Urothelium cell line (cell line): ENCODE results near the gene LSP1.

Source experiments
- DNase-seq: peaks from one replicate; pipeline ENCODE4 v3.0.0; 2011; ENCODE audit warnings: low spot score, mixed read lengths
- FAIRE-seq: peaks from 2 replicates; lab custom pipeline; 2011; peaks lifted over from hg19 to GRCh38; lab: Jason Lieb, UNC

LSP1 gene

GRCh38 chr11:1836011-1836945 lies 16.6 kb upstream of the LSP1 start:
- DNase-seq (no peak), FAIRE-seq (no peak)

DNA sequence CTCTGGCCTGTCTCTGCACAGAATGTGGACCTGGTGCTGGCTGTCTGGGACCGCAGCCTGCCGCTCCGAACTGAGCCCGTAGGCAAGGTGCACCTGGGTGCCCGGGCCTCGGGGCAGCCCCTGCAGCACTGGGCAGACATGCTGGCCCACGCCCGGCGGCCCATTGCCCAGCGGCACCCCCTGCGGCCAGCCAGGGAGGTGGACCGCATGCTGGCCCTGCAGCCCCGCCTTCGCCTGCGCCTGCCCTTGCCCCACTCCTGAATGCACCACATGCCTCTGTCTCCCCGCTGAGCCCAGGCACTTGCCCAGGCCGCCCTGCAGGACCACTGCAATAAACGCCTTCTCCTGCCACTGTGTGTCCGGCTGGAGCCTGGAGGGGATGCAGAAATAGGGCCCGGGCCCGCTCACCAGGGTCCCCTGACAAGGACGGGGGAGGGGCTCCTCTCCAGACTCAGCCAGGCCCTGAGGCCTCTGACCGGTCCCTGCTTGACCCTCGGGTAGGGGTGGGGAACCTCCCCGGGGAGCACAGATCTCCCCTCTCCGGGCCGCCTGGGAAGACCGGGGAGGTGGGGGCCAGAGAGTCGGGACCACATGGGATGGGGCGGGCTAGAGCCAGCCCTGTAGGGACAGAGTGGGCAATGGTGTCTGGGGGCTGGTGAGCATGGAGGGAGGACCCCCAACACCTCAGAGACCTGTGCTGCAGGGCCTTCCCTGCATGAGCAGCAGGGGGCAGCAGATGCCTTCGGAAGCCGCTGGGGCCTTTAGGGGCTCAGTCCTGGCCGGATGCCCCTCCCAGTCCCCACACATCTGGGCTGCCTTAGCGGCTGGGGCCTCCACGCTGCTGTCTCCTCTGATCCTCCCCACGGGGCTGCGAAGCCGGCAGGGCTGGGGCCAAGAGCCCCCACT lies 15.5 kb upstream of the LSP1 start:
- peak; percentile 42 for DNase-seq
- FAIRE-seq = no peak

DNA sequence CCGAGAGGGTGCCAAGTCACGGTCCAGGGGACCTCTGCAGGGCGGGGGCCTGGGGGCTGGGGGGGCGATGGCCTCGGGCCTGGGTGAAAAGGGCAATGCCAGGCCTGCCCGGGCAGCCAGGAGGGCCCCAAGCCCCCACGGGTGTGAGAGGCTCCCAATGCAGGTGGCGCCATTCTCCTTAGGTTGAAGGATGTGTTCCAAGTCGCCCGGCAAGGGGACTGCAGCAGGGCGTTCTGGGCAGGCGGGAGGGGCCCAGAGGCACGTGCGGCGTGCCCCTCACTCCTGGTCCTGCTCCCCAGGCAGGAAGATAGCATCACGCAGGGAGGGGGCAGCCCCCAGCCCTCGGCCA lies 14.8 kb upstream of the LSP1 start:
- no peak for DNase-seq
- FAIRE-seq = no peak

GRCh38 chr11:1838426-1839144 lies 14.3 kb upstream of the LSP1 start, which contains the start of gene TNNI2:
TSS of gene TNNI2 (plus strand) at chr11:1838981. CDS start at chr11:1839697, 716 bp downstream.
- FAIRE-seq = no peak
- no peak for DNase-seq

DNA sequence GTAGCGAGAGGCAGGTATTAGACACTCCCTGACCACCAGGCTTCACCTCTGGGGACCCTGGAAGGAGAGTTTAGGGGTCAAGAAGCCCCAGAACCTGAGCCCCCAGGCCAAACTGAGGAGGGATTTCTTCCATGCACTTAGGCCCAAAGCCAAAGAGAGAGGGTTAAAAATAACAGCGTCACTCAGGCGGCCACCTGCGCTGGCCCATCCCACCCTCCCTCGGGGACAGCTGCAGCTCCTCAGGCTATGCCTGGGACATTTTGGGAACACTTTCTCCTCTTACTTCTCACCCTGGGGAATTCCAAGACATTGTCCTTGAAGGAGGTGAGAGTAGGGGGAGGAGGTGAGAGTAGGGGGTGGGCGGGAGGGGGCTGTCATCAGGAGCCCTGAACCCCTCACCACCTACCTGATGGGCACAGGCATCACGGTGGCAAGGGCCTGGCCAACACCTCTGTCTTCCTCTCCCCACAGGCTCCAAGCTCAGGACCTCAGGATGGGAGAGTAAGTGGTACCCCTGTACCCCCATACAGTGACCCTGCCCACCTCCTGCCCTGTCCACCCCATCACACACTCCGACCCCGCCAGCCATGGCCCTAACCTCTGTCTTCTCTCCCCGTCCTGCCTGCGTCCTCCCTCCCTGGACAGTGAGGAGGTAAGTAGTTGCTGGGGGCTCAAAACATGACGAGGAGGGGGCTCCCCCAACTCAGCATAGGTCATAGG lies 13.5 kb upstream of the LSP1 start:
- FAIRE-seq = no peak
- DNase-seq = no peak

GRCh38 chr11:1839924-1840779 lies 12.7 kb upstream of the LSP1 start:
- DNase-seq (no peak), FAIRE-seq (no peak)

GRCh38 chr11:1840780-1841480 lies 12.0 kb upstream of the LSP1 start:
- FAIRE-seq = no peak

DNA sequence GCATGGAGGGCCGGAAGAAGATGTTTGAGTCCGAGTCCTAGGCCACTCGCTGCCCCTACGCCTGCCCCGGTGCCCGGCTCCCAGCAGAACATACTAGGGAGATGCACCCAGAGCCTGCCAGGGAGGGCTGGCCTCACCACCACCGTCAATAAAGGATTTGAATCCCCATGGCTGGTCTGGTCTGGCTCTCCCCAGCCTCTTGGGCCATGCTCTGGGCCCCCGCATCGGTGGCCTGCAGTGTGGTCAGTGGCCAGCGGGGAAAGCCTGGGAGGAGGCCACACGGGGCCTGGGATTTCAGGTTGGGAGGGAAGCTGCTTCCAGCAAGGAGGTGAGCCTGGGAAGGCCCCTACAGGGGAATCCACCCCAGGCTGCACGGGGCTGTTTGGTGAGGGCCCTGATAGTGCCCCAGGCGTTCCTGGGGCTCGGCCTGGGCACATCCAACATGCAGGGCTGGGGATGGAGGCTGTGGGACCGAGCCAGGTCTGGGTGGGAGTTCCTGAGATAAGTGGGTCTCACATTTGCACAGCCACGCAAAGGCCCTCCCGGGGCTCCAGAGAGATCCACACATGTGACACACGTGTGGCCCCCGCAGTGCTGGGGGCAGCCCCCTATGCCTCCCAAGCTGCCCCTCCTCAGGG lies 11.3 kb upstream of the LSP1 start:
- DNase-seq (no peak), FAIRE-seq (no peak)

More at GRCh38 chr11:1840780-1841480, 12.0 kb upstream of the LSP1 start:
- DNase-seq = no peak

- FAIRE-seq = no peak
- DNase-seq = no peak
Measured at GRCh38 chr11:1842149-1843097, 10.5 kb upstream of the LSP1 start.

DNA sequence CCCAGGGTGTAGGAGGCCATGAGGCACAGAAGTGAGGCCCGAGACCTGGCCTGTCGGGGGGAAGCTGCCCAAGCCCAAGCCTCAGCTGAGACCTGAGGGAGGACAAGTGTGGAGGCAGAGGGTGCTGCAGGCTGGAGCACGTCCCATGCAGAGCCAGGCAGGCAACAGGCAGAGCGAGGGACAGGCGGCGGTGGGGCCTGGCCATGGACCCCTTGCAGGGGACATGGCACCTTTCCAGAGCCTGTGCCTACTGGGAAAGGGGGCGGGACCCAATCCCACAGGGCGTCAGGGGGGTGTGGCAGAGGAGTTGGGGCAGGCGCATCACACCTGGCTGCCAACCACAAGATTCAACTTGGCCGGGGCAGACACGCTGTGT lies 9.8 kb upstream of the LSP1 start:
- FAIRE-seq = no peak
- DNase-seq = no peak

GRCh38 chr11:1843796-1844195 lies 9.1 kb upstream of the LSP1 start:
- FAIRE-seq (no peak), DNase-seq (no peak)

GRCh38 chr11:1844221-1845094 lies 8.4 kb upstream of the LSP1 start:
- DNase-seq = no peak
- FAIRE-seq = no peak

DNA sequence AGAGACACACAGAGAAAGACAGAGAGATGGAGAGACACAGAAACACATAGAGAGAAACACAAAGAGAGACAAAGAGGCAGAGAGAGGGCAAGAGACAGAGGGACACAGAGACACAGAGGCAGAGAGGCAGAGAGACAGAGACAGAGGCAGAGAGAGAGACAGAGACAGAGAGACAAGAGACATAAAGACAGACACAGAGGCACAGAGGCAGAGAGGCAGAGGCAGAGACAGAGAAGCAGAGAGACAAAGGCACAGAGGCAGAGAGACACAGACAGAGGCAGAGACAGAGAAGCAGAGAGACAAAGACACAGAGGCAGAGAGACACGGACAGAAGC lies 7.8 kb upstream of the LSP1 start:
- FAIRE-seq = no peak
- DNase-seq = no peak

DNA sequence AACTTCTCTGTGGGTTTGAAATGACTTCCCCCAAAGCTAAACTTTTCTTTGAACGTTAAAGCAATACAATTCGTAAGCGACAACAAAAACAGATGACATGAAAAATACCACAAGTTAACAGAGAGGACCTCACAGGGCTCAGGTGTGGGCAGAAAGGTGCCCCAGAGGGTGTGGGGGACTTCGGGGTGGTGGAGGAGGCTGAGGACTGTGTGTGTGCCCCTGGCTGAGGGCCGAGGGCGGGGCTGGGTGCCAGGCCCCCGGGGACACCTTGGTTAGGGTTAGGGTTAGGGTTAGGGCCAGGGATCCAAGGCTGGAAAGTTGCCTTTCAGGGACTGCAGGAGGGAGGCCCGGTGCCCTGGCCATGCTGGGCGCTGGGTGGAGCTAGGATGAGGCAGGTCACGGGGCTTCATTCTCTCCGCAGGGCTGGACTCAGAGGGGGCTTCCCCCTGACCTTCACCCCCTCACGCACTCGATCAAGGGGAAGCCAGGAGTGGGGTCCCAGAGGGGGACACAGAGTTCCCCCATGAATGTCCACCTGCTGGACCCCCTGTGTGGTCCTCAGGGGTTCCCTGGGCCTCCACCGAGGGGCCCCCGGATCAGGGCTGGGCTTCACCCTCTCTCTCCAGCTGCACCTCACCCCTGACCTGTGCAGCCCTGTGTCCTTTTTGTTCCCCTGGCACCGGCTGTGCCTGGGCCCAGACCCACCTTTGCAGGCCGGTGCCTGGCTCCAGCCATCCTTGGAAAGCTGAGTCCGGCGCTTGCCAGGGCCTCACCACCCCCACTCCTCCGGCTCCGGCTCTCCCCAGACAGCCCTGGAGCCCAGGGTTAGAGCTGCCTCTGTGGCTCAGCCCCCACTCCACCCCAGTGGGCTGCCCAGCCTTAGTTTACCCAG lies 7.1 kb upstream of the LSP1 start:
- DNase-seq (no peak), FAIRE-seq (no peak)

DNA sequence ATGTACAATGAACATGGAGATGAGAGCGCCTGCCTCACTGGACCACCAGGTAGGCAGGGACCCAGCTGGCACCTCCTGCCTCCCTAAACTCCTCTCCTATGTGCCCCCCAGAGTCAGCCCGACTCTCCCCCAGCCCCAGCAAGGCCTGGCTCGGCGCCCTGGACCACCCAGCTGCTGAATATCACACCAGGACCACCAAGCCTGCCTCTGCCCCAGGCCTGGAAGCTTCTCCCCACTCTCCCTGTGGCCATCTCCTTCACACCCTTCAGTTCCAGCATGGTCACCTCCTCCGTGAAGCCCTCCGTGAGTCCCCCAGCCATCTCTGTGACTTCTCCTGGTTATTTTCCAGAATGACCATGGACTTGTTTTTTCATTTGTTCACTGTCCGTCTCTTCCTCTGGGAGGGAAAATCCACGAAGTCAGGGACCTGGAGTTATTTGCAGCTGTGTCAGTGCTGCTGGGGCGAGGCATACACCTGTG lies 6.4 kb upstream of the LSP1 start:
- DNase-seq = no peak
- FAIRE-seq = no peak
